Mesenteric fat pad (tissue), 1 donor: Measurements from ENCODE around the gene PPP4R1. TPM values are rescaled to one million over a fixed set of nuclear protein-coding genes. Genes with fewer than 3 reads are reported as not detected.

Source experiments
- DNase-seq: peaks from one replicate; pipeline ENCODE4 v3.0.0-alpha.2; 2020; ENCODE audit warnings: low spot score
- total RNA-seq: library from RNA; stranded (reverse); fragmentation: NEBNext Ultra II Directional; extraction: Animal tissue kit (Norgen Biotek cat#: 25700); gene quantifications from one replicate; pipeline ENCODE4 v1.2.1, GENCODE V29; 2021
- donor health status: DM: yes; HTN: yes; CAD: no.

Gene PPP4R1
- total RNA-seq, 1 donor from 2014 or later: 74.7 TPM

GRCh38 chr18:9596843-9597526, 17.4 kb downstream of the PPP4R1 start:
- DNase-seq: no peak

- DNase-seq: no peak
Measured at GRCh38 chr18:9596226-9596625, 18.1 kb downstream of the PPP4R1 start.

- no peak for DNase-seq
Measured at GRCh38 chr18:9594823-9595596, 19.3 kb downstream of the PPP4R1 start.

- DNase-seq: no peak
Measured at GRCh38 chr18:9587924-9588323, 26.4 kb downstream of the PPP4R1 start.

DNA sequence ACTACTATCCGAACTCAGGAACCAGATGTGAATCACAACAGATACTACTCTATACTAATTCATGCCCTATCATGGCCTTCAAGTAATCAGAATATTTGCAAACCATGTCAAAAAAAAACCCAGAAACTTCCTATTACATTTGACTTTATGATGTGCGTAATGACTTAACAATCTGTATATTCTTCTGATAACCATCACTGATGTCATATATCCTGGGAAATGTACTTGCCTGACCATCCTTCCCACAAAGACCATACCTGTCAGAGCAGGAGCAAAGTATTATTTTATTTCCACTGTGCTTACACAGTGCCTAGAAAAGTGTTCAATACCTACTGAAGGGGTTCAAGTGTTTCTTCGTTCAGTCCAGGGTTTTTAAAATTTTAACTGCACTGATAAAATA, 27.5 kb downstream of the PPP4R1 start:
- DNase-seq: no peak

DNA sequence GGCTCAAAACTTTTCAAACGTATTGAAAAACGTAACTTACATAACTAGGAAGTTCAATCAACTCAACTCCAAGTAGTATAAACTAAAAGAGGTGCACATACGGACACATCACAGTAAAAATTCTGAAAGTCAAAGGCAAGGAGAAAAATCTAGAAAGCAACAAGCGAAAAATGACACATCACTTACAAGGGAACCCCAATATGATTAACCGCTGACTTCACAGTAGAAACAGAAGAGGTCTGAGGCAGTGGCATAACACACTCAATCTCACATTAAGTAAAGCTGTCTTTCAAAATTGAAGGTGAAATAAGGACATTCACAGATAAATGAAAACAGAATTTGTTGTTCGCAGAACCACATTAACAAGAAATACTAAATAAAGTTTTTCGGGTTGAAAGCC, 32.7 kb downstream of the PPP4R1 start:
- DNase-seq: no peak

DNA sequence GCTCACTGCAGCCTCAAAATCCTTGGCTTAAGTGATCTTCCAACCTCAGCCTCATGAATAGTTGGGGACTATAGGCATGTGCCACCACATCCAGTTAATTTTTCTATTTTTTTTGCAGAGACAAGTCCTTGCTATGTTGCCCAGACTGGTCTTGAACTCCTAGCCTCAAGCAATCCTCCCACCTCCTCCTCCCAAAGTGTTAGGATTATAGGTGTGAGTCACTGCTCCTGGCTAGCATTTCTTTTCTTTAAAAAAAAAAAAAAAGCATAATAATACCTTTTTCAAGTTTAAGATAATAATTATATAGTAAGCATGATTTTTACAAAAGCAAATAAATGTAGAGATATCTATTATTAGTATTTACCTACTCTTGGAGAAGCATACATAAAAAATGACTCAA, 36.1 kb downstream of the PPP4R1 start:
- DNase-seq: no peak

DNA sequence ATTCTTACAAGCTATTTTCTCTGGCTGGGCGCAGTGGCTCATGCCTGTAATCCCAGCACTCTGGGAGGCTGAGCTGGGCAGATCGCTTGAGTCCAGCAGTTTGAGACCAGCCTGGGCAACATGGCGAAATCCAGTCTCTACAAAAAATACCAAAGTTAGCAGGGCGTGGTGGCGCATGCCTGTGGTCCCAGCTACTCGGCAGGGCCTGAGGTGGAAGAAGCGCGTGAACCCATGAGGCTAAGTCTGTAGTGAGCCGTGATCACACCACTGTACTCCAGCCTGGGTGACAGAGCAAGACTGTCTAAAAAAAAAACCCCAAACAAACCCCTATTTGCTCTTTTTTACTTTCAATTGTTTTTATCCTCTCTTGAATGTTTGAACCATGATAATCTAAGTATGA, 37.0 kb downstream of the PPP4R1 start:
- DNase-seq: no peak

DNA sequence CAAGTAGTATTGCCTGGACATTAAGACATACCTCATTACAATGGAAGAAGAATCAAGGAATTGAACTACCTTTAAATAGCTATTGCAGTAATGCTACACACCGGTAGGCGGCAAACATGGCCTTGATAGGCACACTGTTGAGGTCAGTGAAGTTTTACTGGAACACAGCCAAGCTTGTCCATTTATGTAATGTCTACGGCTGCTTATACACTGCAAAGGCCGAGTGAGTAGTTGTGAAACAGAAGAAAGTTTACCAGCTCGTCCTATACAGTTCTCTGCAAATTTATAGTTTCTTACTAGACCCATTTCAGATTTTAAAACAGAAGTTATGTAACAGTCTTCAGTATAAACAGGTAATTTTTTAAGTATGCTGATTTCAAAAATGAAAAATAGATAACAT, 38.8 kb downstream of the PPP4R1 start:
- no peak for DNase-seq

DNA sequence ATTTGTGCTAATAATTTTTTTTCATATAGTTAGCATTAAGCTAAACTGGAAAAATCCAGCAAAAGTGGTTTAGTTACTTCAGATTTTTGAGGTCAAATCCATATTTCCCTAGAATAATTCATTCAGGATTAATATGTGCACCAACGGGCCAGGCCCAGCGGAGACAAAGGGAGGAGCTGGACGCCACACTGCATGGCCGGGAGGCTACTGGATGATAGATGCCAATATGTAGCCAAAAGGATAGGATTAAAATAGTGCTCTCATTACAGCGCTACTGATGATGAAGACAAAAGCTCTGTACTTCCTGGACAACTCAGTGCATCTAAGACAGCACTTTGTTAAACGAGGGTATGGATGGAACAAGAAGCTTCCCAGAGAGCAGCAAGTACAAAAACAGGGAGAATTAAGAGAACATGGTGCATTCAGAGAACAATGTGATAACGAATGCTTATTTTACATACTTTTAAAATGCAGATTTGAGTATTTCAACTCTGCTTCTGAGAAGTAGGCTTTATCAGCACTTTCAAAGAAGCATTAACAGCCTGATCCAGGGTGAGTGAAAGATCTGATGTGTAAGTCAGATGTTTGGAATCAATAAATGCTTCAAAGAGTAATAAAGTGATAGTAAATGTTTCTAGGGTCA, 39.8 kb downstream of the PPP4R1 start:
- DNase-seq: no peak

GRCh38 chr18:9571546-9571945, 42.8 kb downstream of the PPP4R1 start:
- DNase-seq: no peak

DNA sequence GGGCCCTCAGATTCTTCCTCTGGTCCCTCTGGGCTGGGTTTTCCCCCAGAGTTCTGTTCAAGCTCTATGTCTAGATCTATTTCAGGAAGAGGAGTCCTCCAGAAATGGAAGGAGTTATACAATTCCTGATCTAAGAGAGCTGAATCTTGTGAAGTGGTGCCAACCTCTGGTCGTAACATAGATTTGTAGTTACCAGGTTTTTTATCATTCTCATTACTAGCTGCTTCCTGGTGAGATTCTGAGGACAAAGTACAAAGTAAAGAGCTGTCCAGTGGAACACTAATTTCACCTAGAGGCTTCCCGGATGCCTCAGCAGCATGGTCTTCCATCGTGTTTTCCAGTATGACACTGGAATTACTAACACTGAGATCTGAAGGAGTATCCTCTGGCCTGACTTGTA, 44.1 kb downstream of the PPP4R1 start:
- no peak for DNase-seq

DNA sequence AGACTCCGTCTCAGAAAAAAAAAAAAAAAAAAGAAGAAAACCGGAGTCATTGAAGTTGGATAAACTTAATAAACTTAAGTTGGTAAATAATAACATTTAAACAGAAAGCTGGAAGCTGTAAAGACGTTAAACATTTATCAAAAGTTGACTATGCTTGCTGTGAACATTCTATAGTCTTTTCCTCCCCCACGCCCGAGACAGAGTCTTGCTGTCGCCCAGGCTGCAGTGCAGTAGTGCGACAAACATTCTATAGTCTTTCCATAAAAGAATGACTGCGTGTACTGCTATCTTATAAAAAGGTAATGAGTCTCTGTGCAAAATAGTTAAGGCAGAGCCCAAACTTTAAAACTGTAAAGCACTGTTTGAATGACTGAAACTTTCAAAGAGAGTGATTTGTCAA, 45.2 kb downstream of the PPP4R1 start:
- DNase-seq: no peak

DNA sequence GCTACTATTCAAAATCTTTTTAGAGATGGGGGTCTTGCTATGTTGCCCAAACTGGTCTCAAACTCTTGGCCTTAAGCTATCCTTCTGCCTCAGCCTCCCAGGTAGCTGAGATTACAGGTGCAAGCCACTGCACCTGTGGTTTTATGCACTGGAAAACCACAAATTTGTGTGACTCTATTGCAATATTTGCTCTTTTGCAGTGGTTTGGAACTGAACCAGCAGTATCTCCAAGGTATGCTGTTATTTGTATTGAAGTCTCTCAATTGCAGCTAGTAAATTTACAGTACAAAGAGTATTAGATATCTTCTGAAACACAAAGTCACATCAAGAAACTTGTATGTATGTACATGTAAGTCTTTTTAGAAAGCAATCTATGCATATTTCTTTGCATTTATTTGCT, 46.2 kb downstream of the PPP4R1 start:
- DNase-seq: no peak

DNA sequence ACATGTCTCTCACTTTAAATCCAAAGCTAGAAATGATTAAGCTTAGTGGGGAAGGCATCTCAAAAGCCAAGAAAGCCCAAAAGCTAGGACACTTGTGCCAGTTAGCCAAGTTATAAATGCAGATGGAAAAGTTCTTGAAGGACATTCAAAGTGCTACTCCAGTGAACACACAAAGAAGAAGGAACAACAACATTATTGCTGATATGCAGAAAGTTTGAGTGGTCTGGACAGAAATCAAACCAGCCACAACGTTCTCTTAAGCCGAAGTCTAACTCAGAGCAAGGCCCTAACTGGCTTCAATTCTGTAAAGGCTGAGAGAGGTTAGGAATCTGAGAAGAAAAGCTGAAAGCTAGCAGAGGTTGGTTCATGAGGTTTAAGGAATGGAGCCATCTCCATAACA, 49.0 kb downstream of the PPP4R1 start:
- DNase-seq: no peak

DNA sequence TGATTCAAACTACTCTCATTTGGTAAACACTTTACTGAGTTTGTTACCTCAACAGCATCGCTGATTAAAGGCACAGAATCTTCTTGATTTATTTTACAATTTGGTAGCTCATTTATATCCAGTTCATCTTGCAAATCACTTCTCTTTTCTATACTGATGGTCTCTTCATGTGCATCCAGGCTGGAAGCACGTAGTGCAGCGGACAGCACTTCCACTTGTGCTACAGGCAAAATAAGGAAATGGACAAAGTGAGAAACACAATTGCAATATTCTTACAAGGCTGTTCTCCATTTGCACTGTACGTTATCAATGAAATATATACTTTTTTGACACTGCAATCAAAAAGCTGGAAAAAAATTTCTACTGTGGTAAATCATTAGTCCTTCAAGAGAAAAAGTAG, 51.0 kb downstream of the PPP4R1 start:
- no peak for DNase-seq

DNA sequence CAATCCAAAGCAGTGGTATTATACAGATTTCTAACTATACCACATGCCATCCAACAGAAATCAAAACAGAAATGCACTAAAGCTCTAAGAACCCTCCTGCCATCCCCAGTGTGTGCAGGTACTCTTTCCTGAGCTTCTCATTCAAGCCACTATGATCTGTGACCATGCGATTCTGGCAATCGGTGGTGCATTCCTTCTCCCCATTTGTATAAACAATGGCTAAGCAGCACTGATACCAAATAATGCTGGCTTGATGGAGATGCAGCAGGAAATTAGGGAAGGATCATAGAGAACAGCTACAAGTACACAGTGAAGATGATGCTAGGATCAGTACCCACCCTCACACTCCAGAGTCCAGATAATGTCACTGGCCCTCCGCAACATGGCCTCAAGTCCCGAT, 51.8 kb downstream of the PPP4R1 start:
- DNase-seq: no peak

- no peak for DNase-seq
Measured at GRCh38 chr18:9561759-9562158, 52.6 kb downstream of the PPP4R1 start.

- DNase-seq: no peak
Measured at GRCh38 chr18:9559253-9559652, 55.1 kb downstream of the PPP4R1 start.

- no peak for DNase-seq
Measured at GRCh38 chr18:9558387-9559064, 55.8 kb downstream of the PPP4R1 start.

GRCh38 chr18:9557250-9557943, 57.0 kb downstream of the PPP4R1 start:
- no peak for DNase-seq
